AG09309 (cell line): Measurements from ENCODE around the gene NT5C2.
"Not testable (repeated sequence)": the region's sequence is repeated elsewhere in the genome, so short reads cannot be mapped to it uniquely, and the experiment has no call there.

Source experiments
- DNase-seq: peaks from one replicate; pipeline ENCODE4 v3.0.0-alpha.2; 2010; ENCODE audit warnings: low read depth
- H3K4me3 ChIP-seq: 2 replicates; pipeline ENCODE4 v1.5.1; 2011; ENCODE audit warnings: mild to moderate bottlenecking, low read depth, low read length, moderate library complexity; ENCODE audit not compliant: control insufficient read depth
- CTCF ChIP-seq: IDR thresholded peaks from 2 replicates; pipeline ENCODE4 v1.5.1; 2011; ENCODE audit warnings: mild to moderate bottlenecking, low read depth, low read length, inconsistent platforms; ENCODE audit not compliant: insufficient read depth, control insufficient read depth; ENCODE audit errors: missing control alignments

Gene NT5C2

GRCh38 chr10:103207141-103207540 is 14.1 kb upstream of the NT5C2 start:
- no peak overlapping the region for H3K4me3 ChIP-seq
- no peak for TF ChIP-seq CTCF
- DNase-seq, result no peak

GRCh38 chr10:103206715-103207114 is 13.6 kb upstream of the NT5C2 start:
- DNase-seq, result not testable (repeated sequence)

GRCh38 chr10:103205401-103205800 is 12.3 kb upstream of the NT5C2 start:
- not testable (repeated sequence) for DNase-seq, H3K4me3 ChIP-seq

More at GRCh38 chr10:103206715-103207114, 13.6 kb upstream of the NT5C2 start:
- not testable (repeated sequence) for H3K4me3 ChIP-seq

GRCh38 chr10:103204353-103205255 is 11.5 kb upstream of the NT5C2 start:
- no peak for DNase-seq
- no peak overlapping the region for H3K4me3 ChIP-seq

GRCh38 chr10:103203466-103203865 is 10.4 kb upstream of the NT5C2 start:
- DNase-seq, result no peak
- no peak overlapping the region for H3K4me3 ChIP-seq
- TF ChIP-seq CTCF, result no peak

More at GRCh38 chr10:103204353-103205255, 11.5 kb upstream of the NT5C2 start:
- no peak for TF ChIP-seq CTCF

GRCh38 chr10:103202319-103202718 is 9.2 kb upstream of the NT5C2 start:
- H3K4me3 ChIP-seq, result no peak overlapping the region
- DNase-seq, result no peak
- no peak for TF ChIP-seq CTCF

- no peak for DNase-seq
- H3K4me3 ChIP-seq, result no peak overlapping the region
- TF ChIP-seq CTCF, result no peak
These were observed 6.4 kb upstream of the NT5C2 start for GRCh38 chr10:103199488-103199887.
